Activated CD8-positive, alpha-beta T cell treated with anti-CD3 and anti-CD28 coated beads for 36 hours (primary cell): ENCODE data around the gene SLC30A7. TPM values are rescaled to one million over a fixed set of nuclear protein-coding genes. Genes with fewer than 3 reads are reported as not detected.

ENCODE experiments used
- ATAC-seq: fragments of 200-7000 bp; cut with Tn5 transposase; one replicate; pipeline ENCODE4 v1.10.0; 2021; ENCODE audit warnings: mild to moderate bottlenecking, moderate library complexity
- CTCF ChIA-PET: fragments of 350-600 bp; sonication (Branson Sonifier 250); formaldehyde crosslinking; loops from one replicate; lab custom pipeline; 2021; ENCODE audit warnings: antibody characterized with exemption; lab: Charles Lee
- POLR2A ChIA-PET: fragments of 350-600 bp; sonication (Branson Sonifier 250); formaldehyde crosslinking; loops from one replicate; lab custom pipeline; 2021; ENCODE audit warnings: antibody characterized with exemption; lab: Charles Lee
- DNase-seq: peaks from one replicate; pipeline ENCODE4 v3.0.0-alpha.2; 2020
- H3K27ac Mint-ChIP-seq: one replicate; pipeline ENCODE4 v1.8.0; 2021; ENCODE audit warnings: mild to moderate bottlenecking, mixed read lengths
- H3K27me3 Mint-ChIP-seq: one replicate; pipeline ENCODE4 v1.8.0; 2021; ENCODE audit warnings: mixed read lengths
- H3K36me3 Mint-ChIP-seq: one replicate; pipeline ENCODE4 v1.8.0; 2021; ENCODE audit warnings: low read depth, mixed read lengths
- H3K4me1 Mint-ChIP-seq: one replicate; pipeline ENCODE4 v1.8.0; 2021; ENCODE audit warnings: low read depth, mixed read lengths
- H3K4me3 Mint-ChIP-seq: one replicate; pipeline ENCODE4 v1.8.0; 2021; ENCODE audit warnings: mild to moderate bottlenecking, moderate library complexity, mixed read lengths
- H3K9me3 Mint-ChIP-seq: one replicate; pipeline ENCODE4 v1.8.0; 2021; ENCODE audit warnings: mixed read lengths
- CTCF ChIP-seq: fragments of 200-600 bp; IDR thresholded peaks from one replicate; pipeline ENCODE4 v1.8.0; 2022; ENCODE audit warnings: antibody characterized with exemption, mild to moderate bottlenecking
- intact Hi-C: fragments of 100-400 bp; cut with micrococcal nuclease; formaldehyde crosslinking; loops from one replicate; pipeline ENCODE4 v1.10.0; 2022
- total RNA-seq, 2 experiments: library from RNA; stranded (reverse); gene quantifications; one replicate each; pipeline ENCODE4 v1.2.3, GENCODE V29; 2021

Gene SLC30A7
- total RNA-seq, 2 experiments from 2014 or later, result 32.0 to 36.1 TPM

DNA sequence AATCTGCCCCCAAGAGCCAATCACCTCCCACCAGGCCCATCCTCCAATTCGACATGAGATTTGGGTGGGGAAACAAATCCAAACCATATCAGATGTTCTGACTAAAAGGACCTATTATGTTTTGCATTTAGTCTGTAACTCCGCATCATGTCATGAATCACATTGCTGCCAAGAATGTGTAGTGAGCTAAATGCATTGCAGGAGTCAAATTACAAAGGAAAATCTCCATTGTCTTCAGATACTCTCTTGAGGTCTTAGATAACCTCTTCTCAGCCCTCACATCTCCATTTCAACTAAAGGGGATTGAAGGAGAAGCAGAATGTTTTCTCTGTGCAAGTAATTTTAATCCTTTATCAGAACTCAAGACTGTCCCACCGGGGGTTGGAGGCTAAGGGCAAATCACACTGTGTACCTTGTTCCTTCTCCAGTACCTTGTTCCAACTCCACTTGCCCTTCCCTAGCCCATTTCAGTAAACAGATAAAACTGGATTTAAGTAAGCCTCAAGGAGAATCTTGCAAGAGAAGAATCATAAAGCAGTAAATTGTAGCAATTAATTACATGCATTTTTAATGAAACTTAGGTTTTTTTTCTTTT lies 35.4 kb upstream of the SLC30A7 start:
- Mint-ChIP-seq H3K9me3 (no peaks in the 10 kb centered on the region), H3K4me3 (no peak overlapping the region), H3K27ac (no peak overlapping the region), H3K4me1 (no peaks in the 10 kb centered on the region), H3K27me3 (no peaks in the 10 kb centered on the region), H3K36me3 (no peaks in the 10 kb centered on the region)
- TF ChIP-seq CTCF, result no peak
- no peak for DNase-seq
- ATAC-seq, result no peak
- ChIA-PET CTCF (interaction anchor here (1.5 kb wide), 1 partner anchor 10 kb away, joined by 3 read pairs; no protein-coding TSS in a partner anchor), POLR2A (no interaction called here)
- intact Hi-C loops, result loop anchor here (10.0 kb wide), 1 partner anchor 326 kb away; the partner anchor contains the start of gene GPR88

DNA sequence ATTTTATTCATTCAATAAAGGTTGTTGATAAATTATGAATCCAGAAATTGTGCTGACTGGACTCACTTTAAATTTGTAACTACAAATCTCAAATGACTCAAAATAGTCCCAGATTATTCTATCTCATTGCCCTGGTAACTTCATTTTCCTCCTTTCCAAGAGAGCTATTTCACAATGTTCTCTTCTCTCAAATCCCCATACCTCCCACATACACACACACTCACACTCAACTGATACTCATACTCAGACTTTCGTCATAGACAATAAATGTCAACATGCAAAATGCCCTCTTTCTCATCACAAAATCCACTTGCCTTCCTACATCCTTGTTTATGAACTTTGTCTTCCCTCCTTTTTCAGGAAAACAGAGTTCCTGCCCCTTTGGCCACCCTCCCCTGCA lies 34.5 kb upstream of the SLC30A7 start:
- H3K4me1 Mint-ChIP-seq, result no peaks in the 10 kb centered on the region
- TF ChIP-seq CTCF, result no peak
- ChIA-PET POLR2A (no interaction called here), CTCF (interaction anchor here (1.5 kb wide), 1 partner anchor 9 kb away, joined by 3 read pairs; no protein-coding TSS in a partner anchor)
- DNase-seq, result no peak
- no peaks in the 10 kb centered on the region for H3K9me3 Mint-ChIP-seq
- ATAC-seq, result no peak
- H3K4me3 Mint-ChIP-seq, result no peak overlapping the region
- H3K36me3 Mint-ChIP-seq, result no peaks in the 10 kb centered on the region
- intact Hi-C loops, result loop anchor here (10.0 kb wide), 1 partner anchor 327 kb away; the partner anchor contains the start of gene GPR88
- no peak overlapping the region for H3K27ac Mint-ChIP-seq
- H3K27me3 Mint-ChIP-seq, result no peaks in the 10 kb centered on the region

- CTCF ChIA-PET, result interaction anchor here (1.1 kb wide), 1 partner anchor 256 kb away, joined by 3 read pairs; no protein-coding TSS in a partner anchor
- POLR2A ChIA-PET, result no interaction called here
- intact Hi-C loops, result loop anchor here (10.0 kb wide), 1 partner anchor 328 kb away; the partner anchor contains the start of gene GPR88
These were observed 33.3 kb upstream of the SLC30A7 start for GRCh38 chr1:100862591-100862990.

DNA sequence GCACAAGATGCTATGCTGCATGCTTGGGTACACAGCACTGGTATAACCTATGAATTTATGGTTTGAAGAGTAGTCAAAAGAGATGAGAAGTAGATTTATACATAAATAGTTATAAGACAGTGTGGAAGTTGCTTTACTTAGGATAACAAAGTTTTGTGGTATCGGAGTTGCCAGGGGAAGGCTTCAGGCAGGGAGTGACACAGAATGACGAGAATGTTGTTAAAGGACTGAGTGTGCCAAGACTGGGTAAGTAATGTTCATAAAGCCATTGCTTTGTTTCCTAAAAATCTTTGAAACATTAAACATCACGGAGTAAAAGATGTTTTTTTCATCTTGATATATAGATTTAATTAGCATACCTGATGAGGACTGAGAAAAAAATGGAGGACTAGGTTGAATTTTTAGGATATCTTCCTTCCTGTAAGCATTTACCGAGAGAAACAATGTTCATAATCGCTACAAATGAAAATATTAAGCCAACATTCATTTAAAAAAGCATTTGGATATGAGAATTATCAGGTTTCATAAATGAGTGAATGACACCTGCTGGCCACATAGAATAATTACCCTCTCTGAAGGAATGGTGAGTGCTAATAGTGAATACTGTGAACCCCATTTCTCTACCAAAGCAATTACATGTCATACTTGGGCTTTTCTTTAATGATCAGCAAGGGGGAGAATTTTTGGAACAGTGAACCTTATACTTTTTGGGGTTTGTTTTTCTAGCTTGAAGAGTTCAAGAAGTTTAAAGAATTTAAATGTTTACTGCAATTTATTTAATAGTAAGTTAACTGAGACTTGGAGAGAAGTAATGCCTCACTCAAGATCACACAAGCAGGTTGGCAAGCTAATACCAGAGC lies 29.6 kb upstream of the SLC30A7 start:
- H3K27ac Mint-ChIP-seq, result no peak overlapping the region
- CTCF ChIA-PET, result interaction anchor here (0.7 to 4.8 kb wide), 6 partner anchors 10 to 405 kb away, joined by 3 to 67 read pairs (median 4); no protein-coding TSS in a partner anchor
- H3K9me3 Mint-ChIP-seq, result no peaks in the 10 kb centered on the region
- no peaks in the 10 kb centered on the region for H3K27me3 Mint-ChIP-seq
- ATAC-seq (no peak), DNase-seq (no peak)
- peak; percentile 63 for TF ChIP-seq CTCF
- POLR2A ChIA-PET, result interaction anchor here (0.5 kb wide), 1 partner anchor 435 kb away, joined by 4 read pairs; no protein-coding TSS in a partner anchor
- no peaks in the 10 kb centered on the region for H3K36me3 Mint-ChIP-seq
- intact Hi-C loops, result loop anchor here (2.0 to 10.0 kb wide), 3 partner anchors 259 to 1059 kb away; partner anchors contain the start of gene GPR88
- no peaks in the 10 kb centered on the region for H3K4me1 Mint-ChIP-seq
- no peak overlapping the region for H3K4me3 Mint-ChIP-seq

More at GRCh38 chr1:100862591-100862990, 33.3 kb upstream of the SLC30A7 start:
- no peak for TF ChIP-seq CTCF
- no peak overlapping the region for H3K27ac Mint-ChIP-seq
- H3K4me1 Mint-ChIP-seq, result no peaks in the 10 kb centered on the region
- no peaks in the 10 kb centered on the region for H3K27me3 Mint-ChIP-seq
- H3K4me3 Mint-ChIP-seq, result no peak overlapping the region
- no peak for ATAC-seq
- H3K36me3 Mint-ChIP-seq, result no peaks in the 10 kb centered on the region
- no peak for DNase-seq
- no peaks in the 10 kb centered on the region for H3K9me3 Mint-ChIP-seq
